Measurements from ENCODE around the gene GNB5.
"Not testable (repeated sequence)": the region's sequence is repeated elsewhere in the genome, so short reads cannot be mapped to it uniquely, and the experiment has no call there.

The GNB5 gene

DNA sequence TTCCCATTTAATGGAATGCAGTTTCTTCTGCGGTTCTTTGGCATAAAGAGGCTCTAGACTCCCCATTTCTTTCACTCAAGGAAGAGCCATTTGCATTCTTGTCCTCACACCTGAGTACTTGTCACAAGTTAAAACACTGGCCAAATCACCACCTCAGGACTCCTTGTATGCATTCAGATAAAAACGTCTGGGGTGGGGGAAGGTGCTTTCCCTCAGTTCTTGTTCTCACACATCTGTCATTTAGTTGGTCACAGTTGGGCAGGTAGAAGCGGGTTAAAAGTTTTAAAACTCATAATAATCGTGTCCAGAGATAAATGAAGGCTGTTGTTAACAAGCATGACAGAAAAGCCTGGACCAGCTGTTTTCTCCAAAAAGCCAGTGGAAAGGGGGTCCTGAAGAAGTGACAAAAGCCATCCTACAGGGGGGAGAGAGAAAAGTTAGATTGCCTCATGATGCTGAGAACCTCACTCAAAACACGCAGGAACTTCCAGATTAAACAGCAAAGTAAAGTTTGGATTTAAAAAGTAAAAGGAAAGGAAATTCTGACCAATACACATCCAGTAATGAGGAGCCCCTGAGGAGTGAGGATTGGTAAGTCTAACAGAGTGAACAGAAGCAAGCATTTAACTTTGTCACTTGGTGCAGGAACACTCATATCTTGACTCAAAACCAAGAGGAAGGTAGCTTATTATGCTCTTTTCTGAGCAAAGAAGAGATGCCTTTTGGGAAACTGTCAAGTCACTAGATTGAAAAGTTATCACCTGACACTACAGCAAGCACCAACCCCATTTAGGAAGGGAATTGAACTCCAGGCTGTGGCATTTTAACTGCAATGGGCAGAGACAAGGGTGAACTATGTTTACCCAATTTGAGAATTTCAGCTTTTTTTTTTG is 81.4 kb downstream of the GNB5 start:
- DNase-seq: no peak

DNA sequence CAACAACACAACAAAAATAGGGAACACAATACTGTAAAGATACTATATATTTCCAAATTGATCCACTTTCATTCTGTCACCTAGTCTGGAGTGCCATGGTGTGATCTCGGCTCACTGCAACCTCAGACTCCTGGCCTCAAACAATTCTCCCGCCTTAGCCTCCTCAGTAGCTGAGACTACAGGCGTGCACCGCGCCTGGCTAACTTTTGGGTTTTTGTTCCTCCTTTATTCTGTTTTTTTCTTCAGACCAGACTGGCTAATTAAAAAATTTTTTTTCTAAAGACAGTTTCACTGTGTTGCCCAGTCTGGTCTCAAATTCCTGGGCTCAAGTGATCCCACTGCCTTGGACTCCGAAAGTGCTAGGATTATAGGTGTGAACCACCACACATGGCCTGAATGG is 84.0 kb downstream of the GNB5 start:
- no peak for DNase-seq

DNA sequence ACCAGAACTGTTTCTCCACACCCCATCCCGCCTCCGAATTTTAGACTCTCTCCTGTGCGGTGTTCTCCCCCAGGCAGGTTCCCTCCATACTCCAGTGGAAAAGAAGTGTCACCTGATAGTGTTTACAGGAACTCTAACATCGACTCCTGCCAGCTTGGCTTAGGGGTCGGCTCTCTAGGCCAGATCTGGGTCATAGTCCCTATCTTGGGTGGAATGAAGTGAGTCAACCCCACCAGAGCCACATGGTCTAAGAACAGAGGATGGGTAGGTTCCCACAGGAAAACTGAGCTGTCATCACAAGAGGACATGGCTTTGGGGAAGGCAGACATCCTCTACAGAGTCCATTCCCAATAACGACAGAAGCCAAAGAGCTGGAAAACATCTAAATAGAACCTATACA is 84.6 kb downstream of the GNB5 start:
- DNase-seq: no peak

DNA sequence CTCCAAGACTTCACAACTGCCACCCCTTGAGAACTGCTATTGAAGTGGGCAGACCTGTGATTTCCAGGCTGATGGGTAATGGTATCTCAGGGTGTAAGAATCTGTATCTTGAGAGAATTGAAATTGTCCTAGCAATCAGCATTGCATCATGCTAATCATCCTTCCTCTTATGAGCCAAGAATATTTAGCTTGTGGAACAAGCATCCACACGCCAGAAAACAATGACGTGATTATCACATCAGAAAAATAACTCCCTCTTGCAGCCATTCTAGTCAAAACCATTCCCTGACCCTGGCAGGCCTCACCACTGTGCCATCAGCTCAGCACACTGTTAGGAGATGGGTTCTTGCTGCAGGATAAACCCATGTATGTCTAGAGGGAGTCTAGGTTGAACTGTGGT is 85.3 kb downstream of the GNB5 start:
- DNase-seq: no peak

DNA sequence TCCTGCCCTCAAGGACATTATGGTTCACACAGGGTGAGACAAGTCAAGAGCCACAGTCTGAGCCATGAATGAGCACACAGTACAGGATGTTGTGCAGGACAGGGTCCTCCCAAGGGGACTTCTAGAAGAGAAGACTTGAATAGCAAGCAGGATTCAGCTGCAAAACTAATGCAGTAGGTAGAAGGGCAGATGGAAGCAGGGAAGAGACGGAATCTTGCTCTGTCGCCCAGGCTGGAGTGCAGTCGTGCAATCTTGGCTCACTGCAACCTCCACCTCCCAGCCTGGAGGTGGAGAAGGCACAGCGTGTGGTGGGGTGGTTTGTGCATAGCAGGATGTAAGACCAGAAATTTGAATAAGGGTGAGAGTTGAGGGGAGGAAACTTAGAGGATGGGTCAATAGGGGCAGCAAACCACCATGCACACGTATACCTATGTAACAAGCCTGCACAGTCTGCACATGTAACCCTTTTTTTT is 86.6 kb downstream of the GNB5 start:
- DNase-seq: no peak

DNA sequence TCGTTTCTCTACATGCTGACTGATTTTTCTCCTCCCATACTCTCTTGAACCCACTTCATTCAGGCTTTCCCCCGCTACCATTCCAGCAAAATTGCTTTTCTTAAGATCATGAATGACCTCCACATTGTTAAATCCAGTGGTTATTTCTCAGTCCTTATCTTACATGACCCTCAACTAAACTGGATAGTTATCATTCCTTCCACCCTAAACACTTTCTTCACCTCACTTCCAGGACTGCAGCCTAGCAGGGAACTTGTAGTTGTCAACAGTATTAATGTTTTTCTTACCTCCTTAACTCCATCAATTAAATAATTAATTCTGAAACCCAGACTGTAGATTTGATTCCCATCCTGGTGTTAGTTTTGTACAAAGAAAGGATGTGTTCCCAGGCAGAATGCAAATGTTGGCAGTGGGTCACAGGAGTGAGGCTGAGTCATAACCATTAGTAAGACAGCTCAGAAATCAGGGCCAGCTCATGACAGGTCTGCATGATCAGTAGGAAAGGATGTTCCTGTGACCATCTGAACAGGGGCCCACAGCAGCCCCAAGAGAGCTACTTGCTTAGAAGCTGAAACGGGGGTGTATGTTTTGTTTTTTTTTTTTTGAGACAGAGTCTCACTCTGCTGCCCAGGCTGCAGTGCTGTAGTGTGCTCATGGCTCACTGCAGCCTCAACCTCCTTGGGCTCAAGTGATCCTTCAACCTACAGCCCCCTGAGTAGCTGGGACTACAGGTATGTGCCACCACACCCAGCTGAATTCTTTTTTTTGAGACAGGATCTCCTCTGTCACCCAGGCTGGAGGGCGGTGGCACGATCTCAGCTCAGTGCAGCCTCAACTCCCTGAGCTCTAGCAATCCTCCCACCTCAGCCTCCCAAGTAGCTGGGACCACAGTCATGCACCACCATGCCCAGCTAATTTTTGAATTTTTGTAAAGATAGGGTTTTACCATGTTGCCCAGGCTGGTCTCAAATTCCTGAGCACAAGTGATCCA is 87.7 kb downstream of the GNB5 start:
- DNase-seq: peak; percentile 91

DNA sequence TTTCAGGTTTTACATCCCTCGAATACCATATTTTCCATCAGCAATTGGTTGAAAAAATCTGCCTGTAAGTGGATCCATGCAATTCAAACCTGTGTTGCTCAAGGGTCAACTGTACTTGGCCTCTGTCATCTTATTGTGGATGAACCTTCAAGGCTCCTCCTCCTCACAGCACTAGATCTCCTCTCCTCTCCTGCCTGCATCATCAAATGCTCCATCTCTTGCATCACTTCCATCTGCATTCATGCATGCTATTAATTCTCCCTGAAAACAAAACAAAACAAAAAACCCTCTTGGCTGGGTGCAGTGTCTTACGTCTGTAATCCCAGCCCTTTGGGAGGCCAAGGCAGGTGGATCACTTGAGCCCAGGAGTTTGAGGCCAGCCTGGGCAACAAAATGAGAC is 88.7 kb downstream of the GNB5 start:
- peak; percentile 68 for DNase-seq

DNA sequence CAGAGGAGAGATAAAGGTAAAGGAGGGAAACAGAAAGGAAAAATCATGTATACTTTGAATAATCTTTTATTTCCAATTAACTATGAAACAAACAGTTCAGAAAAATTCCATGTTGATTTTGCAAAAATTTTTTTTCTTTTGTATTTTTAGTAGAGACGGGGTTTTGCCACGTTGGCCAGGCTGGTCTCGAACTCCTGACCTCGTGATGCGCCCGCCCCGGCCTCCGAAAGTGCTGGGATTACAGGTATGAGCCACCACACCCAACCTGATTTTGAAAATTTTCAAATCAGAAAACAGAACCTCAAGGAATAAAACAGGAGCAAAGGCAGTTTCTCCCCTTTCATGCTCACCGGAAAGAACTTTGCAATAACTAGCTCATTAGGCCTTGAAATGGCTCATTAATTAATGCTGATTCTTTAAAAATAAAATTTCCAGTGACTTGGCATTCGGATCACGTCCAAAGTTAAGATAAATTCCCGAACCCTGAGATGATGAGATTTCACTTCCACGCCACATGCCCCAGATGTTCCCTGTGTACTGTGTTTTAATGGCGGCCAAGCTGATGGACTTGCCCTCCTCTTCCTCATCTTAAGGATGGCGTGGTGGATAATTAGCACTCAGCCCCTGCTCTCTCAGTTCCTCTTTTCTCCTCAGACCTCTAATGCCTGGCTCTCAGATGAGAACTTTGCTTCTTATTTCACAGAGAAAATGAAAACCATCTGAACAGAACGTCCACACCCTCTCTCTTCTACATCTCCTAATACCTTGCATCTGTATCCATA is 89.5 kb downstream of the GNB5 start:
- DNase-seq: no peak

DNA sequence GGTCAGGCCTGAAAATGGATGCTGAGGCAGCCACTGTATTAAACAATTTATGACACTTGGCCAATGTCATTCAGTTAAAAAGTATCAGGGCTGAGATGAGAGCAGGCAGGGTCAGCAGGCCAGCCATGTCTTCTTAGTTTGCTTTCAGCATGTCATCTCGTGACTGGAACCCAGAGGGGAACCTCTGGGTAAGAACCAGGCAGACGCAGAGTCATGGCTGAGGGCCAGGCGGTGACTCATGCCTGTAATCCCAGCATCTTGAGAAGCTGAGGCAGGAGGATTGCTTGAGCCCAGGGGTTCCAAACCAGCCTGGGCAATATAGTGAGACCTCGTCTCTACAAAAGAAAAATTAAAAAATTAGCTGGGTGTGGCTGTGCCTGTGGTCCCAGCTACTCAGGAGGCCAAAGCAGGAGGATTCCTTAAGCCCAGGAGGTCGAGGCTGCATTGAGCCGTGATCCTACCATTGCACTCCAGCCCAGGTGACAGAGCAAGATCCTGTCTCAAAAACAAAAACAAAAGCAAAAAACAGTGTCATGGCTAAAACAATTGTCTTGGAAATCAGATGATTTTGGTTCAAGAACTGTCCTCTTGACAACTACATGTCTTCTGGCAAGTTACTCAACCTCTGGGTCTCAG is 90.3 kb downstream of the GNB5 start:
- peak; percentile 11 for DNase-seq

DNA sequence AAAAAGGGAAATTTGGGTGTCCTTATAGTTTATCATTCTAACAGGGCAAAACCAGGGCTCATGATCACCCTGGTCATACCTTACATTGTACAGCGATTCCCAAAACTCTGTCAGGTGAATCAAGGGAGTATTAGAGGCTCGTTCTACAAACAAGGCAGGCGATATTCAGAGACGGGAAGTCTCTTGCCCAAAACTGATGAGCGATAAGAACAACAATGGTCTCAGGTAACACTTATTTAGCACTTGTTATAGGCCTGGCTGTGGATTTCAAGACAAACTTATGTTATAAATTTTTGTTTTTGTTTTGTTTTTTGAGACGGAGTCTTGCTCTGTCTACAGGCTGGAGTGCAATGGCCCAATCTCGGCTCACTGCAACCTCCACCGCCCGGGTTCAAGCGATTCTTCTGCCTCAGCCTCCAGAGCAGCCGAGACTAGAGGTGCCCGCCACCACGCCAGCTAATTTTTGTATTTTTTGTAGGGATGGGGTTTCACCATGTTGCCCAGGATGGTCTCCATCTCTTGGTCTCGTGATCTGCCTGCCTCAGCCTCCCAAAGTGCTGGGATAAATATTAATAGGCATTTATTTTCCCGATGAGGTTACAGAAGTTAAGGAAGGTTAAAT is 91.4 kb downstream of the GNB5 start:
- DNase-seq: no peak

DNA sequence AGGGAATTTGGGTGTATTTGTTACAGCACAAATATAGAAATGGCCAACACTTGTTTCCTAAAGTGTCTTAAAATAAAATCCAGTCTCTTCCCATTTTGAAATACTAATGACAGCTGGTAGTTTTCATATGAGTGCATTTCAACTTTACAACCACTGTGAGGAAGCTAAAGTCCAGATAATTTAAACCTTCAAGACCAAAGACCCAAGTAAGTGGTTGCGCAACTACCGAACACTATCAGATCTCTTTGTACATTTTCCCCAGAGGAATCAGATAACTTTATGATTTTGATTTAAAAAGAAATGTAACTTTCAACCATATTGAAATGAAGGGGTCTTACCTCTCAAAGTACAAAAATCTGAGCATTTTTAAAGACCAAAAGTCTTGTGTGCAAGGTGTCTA is 92.9 kb downstream of the GNB5 start:
- no peak for DNase-seq

DNA sequence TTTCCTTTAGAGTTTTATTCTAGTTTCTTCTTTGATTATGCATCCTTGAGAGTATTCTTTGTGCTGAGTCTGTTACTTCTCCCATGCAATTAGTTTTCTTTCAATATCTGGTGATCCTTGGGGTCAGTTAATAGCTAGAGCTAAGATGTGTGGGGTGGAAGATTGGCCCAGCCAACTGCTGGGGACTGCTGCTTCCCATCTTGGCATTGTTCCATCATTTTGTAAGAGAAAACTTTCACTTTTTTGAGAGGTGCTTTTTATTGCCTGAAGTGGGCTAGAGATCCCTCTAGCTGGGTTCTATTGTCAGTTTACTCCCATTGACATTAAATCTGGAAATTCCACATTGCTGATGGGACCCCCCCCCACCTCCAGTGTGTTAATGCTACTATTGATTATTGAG is 94.0 kb downstream of the GNB5 start:
- no peak for DNase-seq

DNA sequence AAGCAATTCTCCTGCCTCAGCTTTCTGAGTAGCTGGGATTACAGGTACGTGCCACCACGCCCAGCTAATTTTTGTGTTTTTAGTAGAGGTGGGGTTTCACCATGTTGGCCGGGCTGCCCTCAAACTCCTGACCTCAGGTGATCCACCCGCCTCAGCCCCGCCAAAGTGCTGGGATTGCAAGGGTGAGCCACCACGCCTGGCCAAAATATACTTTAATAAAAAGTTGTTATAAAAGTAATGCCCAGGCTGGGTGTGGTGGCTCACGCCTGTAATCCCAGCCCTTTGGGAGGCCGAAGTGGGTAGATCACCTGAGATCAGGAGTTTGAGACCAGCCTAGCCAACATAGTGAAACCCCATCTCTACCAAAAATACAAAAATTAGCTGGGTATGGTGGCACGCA is 94.7 kb downstream of the GNB5 start:
- DNase-seq: not testable (repeated sequence)

DNA sequence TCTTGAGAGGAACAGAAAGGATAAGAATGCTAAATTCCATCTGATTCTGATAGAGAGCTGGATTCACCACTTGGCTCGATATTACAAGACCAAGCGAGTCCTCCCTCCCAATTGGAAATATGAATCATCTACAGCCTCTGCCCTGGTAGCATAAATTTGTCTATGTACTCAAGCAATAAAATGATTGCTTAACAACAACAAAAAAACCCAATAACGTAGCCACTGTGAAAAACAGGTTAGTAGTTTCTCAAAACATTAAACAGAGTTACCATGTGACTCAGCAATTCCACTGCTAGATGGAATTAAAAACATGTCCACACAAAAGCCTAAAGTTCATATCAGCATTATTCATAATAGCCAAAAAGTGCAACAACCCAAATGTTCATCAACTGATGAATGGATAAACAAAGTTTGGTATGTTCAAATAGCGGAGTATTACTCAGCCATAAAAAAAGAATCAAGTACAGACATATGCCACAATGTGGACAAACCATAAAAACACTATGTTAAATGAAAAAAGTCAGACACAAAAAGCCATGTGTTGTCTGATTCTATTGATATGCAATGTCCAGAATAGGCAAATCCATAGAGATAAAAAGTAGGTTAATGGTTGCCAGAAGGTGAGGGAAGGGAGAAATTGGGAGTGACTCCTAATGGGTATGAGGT is 95.5 kb downstream of the GNB5 start:
- DNase-seq: peak; percentile 26

DNA sequence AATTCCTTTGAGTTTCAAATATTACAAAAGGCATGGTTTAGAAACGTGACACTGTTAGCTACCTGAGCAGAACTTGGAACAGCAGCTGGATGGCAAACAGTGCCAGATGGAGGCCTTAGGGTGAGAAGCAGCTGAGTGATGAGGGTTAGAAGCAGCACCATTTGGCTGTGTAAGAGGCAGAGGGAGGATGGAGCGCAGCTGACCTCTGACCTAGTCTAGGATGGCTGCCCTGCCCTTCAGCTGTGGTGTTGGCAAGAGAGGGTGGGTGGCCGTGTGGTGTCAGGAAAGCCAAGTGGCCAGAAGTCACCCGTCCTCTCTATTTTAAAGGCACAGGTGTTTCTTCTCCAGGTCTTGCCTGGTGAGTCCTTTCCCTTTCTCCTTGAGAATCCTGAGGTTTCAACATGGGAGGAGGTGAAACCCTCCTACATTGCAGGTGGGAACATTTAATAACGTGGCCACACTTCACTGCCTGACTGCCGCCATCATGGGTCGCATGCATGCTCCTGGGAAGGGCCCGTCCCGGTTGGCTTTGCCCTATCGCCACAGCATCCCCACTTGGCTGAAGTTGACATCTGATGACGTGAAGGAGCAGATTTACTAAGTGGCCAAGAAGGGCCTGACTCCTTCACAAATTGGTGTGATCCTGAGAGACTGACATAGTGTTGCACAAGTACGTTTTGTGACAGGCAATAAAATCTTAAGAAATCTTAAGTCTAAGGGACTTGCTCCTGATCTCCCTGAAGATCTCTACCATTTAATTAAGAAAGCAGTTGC is 96.2 kb downstream of the GNB5 start:
- no peak for DNase-seq

DNA sequence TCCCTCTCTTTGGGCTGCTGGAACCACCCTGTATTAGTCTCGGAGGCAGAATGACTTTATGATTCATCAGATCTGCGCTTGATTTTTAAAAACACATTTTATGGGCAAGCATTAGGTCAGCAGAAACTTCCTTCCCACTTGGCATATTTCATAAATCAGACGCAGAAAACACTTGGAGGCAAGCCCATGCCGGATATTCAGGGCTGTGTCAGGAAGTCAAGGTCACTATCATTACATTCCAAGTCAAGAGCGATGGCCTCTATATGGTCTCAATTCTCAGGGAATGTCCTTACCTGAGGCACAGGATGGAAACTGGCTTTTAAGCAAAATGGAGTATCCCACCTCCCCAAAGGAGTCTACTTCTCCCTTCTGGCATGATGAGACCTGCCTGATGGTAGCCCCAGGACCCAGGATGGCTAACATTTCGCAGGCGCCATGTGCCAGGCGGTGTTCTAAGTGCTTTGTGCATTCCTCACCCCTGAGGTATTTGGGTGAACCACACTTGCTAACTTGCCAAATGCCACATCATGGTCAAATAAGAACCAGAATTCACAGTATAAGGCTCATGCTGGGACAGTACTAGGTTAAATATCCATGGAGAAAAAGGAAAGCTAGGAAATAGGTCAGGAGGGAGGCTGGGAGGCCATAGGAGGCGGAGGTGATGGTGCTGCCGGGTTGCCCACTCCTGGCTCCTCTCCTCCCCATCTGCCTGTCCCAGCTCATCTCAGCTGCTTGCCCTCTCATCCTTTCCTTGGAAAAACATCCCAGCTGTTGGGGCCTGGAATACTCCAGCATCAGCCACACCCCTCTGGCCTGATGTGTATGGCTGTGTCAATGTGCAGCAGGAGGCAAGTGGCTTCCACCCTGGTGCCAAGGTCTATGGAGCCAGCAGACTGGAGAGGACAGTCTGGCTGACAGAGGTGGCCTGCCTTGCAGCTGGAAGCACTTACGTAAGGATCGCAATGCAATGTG is 97.4 kb downstream of the GNB5 start:
- peak; percentile 44 for DNase-seq

DNA sequence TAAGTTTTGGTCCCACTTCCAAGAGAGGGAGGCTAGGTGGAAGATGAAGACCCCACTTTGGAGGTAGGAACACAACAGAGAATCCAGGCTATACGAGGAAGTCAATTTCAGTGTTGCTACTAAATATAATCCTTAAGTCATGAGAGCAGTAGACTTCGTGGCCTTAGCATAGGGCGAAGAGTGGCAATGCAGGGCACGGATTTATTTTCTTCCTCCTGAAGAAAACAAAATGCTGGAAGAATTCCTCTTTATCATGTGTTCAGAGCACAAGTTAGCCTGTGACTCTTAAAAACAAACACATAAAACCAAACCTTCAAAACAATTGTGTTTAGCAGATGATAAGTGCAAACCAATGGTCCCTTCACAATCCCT is 98.0 kb downstream of the GNB5 start:
- no peak for DNase-seq

DNA sequence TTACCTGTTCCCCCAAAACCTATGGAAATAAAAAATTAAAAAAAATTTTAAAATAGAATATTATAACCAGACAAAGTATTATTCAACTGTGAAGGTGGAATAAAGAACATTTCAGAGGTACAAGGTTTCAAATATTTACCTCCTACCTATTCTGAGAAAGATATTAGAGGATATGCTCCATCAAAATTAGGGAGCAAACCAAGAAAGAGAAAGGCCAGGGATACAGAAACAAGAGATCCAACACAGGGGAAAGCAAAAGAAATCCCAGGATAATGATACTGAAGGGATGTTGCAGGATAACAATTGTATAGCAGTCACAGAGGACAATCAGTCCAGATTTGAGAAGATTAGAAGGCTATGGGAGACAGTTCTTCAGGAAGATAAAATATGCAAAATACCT is 101.0 kb downstream of the GNB5 start:
- no peak for DNase-seq
